Fibroblast of skin of left biceps (primary cell): Measurements from ENCODE around the gene EFNA5.

Source experiments
- DNase-seq, 2 experiments: peaks; one replicate each; pipeline ENCODE4 v3.0.0-alpha.2; 2013; ENCODE audit warnings: low read depth in 2 of 2

The EFNA5 gene

DNA sequence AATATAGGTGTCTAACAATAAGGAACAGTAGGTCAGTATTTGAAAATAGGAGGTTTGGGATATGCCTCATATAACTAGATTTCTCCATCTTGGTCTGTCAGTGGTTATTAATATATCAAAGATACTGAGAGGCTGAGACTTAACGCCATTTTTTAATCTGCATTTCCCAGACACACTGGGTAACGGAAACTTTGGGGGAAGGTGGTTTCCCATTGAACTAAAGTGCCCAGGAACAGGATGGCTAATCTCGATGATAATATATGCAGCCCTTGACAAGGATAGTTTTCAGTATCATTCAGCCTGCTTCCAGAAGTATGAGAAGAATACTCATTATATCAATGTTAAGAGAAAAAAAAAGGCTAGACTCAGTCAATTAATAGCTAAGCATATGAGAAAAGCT, 30.7 kb downstream of the EFNA5 start:
- DNase-seq = no peak

DNA sequence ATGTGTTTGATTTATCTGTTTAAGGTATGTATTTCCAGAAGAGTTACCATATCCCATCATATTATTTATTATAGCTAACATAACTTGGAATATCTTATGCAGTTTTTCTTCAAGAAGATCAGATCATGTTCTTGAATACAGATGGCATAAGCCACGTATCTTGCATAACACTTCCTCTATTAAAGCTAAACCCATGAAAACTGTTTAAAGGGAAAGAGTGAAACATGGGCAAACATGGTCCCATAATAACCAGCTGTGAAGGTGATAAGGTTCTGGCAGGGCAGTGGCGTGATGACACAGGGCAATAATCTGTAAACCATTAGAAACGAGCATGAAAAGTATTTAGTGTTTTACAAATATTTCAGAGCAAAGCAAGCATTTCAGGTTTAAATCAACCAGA, 34.2 kb downstream of the EFNA5 start:
- DNase-seq = no peak

DNA sequence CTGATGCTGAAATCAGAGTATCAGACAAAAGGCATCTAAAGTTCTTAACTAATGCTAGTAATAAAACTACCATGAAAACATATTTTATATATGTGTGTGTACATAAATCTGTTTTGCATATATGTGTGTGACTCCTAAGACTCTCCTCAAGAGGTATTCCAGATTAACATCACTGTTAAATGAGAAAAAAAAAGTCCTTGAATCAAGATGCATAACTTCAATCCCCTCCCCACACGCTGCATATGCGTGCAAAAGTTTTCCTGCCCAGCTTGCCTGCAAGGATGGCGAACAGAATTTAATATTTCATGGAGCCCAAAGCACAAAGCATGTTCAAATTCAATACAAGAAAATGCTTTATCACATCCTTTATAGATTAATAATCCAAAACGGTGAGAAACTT, 34.7 kb downstream of the EFNA5 start:
- DNase-seq = peak in 1 of 2 experiments; percentile 2

DNA sequence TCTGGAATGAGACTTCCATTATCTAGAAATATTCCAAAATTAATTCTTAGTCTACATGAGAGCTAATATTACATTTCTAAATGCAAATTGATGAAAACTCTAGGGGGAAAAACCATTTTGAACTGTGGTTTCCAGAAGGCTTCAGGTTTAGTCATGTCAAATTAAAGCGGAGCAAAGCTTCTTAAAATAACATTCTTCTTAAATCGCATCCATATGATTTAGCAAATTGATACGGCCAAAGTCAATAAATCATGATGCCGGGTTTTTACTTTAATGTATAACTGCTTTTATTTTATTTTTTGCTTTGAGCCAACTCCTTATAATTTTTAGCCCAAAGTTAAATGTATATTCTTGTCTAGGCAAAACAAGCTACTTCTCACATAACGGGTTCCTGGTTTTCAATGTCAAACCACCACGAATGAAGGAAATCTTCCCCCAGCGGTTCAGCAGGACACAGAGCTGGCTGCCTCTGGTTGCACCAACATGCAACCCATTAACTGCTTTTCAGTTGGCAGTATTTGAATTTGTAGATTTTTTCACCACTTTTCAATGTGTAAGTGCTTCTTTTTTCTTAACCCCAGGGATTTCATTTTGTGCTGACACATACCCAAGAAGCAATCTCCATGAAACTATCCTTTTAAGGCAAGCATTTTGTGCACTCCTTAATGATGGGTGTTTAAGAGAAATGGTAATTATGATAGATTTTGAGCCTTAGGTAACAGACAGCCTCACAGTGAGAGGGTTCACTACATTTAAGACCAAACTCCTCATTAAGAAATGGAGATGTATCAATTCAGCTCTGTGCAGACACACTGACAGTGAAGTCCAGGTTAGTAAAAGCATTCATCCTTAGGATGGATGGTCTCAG, 35.5 kb downstream of the EFNA5 start:
- peak; percentile 52 to 61 for DNase-seq

DNA sequence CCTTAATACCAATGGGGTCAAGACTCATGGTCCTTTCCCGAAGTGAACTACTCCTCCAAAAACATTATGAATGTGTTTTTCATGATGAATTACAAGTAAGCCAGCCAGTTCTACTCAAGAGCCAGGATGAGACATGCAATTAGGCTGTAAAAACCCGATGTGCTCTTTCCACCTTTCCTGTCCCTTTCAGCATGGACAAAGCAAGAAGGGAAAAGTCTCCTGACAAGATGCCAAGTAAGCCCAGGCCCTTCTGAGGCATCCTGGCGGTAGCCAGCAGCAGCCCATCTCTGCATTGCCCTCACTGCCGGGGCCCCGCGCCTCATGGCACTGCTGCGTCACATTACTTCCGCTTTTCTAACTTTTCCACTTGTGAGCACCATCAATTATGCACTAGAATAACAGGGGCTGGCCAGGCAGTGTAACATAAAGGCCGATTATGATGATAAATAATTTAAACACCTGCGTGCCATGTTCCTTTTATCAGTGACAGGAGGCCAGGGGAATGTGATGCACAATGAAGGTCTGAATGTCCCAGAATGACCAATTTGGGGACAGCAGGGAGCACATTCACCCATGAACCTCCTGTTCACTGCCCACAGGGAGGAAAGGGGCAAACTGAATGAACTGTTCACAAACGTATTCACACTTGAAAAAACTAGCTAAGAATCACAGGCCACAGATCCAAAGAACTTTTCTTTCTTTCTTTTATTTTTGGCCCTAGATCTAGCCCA, 37.4 kb downstream of the EFNA5 start:
- peak in 1 of 2 experiments; percentile 4 for DNase-seq

DNA sequence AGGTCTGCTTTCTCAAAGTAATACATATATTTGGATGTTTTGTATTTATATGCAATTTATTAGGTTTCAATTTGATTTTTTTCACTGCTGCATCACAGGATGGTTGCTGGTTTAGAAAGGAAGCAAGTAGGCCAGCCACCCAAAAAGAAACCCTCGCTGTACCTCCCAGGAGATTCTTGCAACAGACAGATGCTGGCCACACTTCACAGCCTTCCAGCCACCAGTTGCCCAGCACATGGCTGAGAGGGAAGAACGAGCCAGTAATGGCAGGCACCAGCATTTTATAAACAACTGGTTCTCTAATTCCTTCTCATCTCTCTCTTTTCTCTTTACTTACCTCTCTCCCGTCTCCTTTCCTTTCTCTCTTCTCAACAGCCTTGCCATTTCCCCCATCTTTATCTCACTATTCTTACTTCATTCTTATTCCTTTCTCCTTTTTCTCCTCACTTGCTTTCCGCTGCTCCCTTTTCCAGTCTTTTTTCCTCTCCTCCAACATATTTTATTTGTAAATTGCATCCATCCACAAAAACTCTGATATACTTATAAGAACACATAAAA, 38.9 kb downstream of the EFNA5 start:
- DNase-seq = no peak

DNA sequence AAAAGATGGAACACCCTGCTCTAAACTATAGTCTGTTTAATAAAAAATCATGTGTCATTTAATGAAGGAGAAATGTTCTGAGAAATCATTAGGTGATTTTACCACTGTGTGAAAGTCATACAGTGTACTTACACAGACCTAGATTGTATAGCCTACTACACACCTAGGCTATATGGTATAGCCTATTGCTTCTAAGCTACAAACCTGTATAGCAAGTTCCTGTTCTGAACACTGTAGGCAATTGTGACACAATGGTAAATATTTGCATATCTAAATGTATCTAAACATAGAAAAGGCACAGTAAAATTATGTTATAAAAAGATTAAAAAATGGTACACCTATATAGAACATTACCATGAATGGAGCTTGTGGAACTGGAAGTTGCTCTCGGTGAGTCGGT, 40.6 kb downstream of the EFNA5 start:
- no peak for DNase-seq

DNA sequence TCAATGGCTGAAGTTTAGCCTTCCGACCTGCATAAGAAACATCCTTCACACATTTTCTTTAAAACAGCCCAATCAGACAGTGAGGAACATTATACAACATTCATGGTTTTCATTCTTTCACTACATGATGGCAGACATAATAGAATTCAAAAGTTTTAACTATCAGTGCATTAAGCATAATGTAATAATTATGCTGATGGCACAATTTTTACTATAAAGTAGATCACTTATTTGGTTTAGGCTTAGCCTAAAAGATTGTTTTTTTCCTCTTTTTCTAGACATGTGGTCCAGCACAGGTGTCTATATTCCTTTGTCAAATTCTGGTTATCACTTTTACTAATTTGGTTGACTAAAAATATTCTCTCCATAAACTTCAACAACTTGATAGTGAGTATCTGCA, 46.5 kb downstream of the EFNA5 start:
- no peak for DNase-seq

DNA sequence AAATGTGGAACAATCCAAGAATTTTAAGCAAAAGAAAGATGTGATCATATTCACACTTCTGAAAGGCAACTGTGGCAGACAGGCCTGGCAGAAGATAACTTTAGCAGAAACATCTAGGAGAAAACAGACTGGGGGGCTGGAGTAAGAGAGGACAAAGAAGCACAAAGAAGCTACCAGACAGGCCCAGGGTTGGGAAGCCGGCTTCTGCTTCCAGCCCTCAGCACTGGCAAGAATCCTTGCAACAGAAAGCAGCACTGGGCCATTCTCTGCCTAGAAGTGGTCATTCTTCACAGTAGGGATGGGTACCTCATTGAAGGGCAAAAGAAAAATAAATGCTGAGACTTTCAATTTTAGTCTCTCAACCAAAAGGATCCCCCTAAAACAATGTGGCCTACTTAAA, 49.6 kb downstream of the EFNA5 start:
- DNase-seq = no peak

DNA sequence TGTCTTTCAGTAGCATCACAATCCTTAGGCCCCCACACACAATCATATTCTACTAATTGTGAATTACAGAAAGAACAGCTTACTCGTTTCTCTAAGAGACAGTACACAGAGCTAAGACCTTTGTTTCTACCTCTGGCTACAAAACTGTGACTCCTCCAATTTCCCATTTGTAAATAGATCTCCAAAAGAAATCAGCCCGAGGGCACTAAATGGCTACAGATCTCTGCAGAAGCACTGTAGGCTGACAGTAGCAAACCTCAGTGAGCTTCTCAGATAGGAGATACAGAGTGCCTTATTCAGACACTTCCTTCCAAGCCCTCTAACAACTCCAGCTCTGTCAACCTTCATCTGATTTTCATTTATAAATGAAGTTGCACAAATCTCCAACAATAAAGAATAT, 51.0 kb downstream of the EFNA5 start:
- DNase-seq = no peak

DNA sequence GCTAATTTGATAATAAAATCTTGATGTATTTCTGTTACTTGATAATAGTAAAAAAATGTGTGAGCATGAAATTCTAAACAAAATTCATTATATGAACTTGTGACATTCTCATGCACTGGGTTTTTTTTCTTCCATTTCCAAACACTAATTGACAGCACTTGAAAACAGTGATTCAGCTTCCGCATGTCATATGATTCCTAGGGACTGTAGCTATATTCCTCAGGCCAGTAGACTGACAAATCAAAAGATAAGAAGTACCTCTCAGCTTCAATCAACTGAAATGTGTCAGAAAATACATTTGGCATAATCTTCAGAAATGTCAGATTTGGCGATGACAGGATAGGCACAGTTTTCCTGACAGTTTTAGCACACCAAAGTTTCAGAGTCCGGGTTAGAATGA, 52.5 kb downstream of the EFNA5 start:
- DNase-seq = no peak

DNA sequence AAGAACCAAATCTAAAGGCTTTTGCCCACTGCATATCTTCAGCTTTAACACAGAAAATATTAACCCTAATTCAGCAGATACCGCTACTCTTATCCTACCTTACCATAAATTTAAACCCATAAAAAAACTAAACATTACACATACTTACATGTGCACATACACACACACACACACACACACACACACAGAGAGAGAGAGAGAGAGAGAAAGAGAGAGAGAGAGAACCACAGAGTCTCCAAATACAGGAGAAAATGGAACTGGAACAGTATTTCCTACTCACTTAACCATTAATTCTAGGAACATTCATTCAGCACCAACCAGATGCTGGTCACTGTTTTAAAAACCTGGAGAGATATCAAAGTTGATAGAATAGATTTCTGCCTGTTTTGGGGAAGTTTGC, 53.7 kb downstream of the EFNA5 start:
- DNase-seq = no peak

DNA sequence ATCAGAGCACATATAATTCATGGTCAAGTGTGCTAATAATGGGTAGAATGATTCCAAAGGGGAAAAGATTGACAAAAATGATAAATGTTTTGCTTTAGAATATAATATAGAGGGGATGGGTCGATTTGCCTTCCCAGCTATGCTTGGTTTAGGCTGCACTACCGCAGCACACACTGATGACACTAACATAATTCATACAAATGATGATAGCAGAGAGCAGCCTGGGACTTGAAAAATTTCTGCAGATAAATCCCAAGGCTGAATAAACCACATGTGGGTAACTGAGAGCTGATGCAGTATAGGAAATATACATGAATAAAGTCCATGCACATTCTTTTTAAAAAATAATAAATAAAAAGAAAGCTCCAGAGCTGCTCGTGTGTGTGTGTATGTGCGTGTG, 54.5 kb downstream of the EFNA5 start:
- DNase-seq = no peak

DNA sequence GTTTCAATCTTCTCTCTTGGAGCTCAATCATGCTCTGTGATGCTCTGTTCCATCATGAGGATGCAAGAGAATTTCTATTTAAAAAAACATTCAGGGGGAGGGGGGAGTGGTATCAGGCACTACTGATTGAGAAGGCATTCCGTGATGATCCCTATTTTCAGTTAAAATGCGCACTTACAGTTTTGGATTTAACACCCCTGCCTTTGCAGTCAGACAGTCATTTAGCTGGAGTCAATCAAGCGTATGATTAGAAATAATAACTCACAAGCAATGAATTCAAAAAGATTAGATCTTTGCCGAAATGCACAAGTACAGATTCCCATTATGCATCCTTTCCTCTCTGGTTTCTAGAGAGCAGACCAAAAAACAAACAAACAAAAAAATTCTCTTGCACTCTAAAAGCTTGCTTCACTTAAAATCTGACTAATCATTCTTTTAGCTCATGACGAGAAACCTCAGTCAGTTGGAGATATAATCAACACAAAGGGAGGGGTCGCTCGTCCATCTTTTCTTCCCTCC, 55.4 kb downstream of the EFNA5 start:
- DNase-seq = no peak

DNA sequence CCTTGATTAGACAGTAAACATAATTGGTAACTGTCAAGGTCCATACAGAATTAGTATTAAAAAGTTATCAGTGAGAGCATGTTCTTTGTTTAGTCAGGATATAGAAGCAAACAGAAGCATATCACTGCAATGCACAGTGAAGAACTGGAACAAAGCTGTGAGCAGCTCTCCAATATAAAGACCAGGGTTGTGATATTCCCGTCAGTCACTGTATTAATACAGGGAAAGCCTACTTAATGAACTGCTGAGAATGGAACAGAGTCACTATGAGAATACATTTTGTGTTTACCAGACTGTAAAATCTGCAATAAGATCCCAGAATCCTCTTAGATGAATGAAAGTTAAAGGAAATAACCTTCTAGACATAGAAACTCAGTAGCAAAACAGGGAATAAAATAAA, 58.2 kb downstream of the EFNA5 start:
- no peak for DNase-seq

DNA sequence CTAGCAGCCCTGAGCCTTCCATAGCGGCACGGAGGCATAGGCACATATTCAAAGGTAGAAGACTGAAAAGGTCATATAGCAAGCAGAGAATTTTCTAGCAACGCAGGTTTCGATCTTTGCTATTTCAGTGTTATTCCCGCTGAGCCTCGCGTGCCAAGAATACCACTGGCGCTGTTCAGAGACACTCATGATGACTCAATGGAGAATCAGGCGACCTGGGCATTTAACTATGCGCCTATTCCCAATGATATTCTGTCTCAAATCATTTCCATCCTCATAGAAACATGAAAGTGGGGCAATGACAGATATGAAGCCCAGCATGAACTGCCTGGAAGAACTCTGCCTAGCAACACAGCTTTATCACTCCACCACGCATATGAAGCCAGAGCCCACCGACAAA, 59.9 kb downstream of the EFNA5 start:
- DNase-seq = no peak

DNA sequence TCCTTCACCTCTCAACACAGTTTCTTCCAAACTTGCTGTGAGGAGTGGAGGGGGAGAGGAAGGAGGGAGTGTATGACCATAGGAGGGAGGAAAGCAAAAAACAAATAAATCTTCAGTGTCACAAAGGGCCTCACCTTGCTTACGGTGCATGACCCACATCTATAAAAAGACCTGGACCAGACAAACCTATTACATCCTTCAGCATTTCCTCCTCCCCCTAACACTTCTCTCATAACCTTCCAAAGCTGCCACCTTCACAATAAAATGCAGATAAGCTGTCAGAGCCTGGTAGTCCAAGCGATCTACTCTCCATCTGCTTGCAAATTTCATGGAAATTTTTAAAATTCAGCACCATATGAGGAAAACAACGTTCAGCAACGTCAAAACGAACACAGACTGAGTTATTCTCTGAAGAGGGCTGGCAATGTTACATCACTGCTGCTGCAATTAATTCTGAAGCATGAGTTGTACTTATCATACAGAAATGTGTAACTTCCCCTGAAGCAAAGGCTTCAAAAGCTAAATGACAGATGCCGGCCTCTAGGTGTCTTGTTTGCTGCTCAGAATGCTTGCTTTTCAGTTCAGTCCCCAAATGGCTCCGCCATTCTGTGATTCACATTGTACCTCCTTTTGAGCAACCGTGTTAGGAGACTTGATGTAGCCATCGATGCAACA, 62.9 kb downstream of the EFNA5 start:
- no peak for DNase-seq

DNA sequence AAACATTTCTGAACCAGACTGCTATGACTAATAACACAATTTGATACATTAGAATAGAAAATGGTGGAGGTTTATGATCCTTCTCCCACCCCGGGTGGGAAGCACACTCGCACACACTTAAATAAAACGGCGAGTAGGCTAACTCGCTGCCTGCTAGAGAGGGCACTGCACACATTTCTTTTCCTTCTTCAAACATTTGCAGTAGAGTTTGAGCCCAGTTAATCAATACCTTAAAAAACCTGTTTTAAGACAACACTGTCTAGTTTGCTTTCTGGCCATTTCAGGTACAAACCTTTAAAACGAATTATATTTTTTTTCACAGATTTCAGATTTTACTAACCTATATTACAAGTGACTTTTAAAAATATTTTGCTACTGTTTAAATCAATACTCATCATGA, 63.5 kb downstream of the EFNA5 start:
- no peak for DNase-seq

DNA sequence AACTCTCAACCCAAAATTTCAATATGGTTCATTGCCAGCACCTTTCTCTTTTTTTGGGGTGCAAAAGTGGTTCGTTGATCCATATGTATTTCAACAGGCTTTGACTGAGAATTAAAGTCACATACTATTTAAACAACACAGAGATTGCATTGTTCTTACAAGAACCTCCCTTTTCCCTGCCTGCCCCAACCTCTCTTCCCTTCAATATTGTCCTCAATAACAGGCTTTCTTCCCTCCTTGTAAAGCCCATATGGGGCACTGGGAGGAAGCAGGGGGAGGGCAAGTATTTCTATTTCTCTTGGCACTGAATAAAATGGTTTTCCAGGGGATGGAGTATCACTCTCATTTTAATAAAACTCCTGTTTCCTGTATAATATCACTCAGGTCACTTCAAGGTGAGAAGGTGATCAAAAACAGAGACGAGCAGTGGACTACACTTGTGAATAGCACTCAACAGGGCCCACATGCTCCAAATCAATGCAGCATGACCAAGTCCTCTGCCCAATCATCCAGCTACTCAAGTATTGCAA, 65.1 kb downstream of the EFNA5 start:
- no peak for DNase-seq

DNA sequence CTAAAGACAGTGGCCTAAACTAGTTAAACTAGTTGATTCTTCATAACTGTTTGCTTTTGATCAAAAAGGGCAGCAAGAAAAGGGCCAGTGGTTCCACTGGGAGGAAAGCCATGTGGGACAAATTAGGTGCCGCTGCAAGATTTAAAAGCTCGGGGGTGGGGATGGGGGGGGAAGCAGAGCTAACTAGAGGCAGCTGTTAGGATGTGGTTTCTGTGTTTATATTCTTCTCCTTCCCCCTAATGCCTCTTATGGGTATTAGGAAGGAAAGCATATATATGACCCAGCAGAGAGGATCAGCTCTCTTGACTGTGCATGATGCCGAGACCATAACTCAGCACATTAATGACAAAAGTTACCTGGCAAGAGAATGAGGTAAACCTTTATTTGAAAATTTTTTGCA, 65.7 kb downstream of the EFNA5 start:
- peak; percentile 39 to 48 for DNase-seq

DNA sequence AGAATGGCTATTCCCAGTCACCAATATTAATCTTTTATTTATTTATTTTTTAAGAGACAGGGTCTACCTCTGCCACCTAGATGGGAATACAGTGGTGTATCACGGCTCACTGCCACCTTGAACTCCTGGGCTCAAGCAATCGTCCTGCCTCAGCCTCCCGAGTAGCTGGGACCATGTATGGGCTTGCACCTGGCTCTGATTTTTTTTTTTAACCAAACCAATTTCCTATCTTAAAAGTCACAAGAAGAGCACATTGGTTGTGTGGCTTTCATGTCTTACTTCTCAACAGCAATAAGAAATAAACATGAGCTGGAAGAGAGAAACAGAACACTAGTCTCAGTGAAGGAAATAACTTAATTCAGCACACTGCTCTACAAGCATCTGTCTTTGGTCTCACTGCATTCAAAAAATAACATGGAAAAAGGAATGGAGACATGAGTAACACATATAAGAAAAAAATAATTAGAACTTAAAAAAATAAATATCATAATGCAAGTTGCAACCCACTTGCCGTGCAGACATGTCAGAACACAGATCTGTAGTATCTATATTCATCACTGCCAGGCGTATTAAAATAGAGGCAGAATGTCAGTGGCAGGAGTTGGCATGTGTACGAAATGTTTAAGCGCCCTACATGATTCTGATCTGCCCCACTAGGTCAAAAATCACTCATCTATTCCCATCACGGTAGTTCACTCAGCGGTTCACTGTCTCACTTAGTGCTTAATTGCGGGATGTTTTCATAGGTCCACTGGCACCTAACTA, 66.4 kb downstream of the EFNA5 start:
- DNase-seq = no peak
